ENCODE results near the gene LGSN. TPM values are rescaled to one million over a fixed set of nuclear protein-coding genes. Genes with fewer than 3 reads are reported as not detected.
"Not testable (repeated sequence)": the region's sequence is repeated elsewhere in the genome, so short reads cannot be mapped to it uniquely, and the experiment has no call there.

Gene LGSN
- polyA plus RNA-seq (2013, experiment 1 of 2), result not detected
- not detected for polyA plus RNA-seq (2013, experiment 2 of 2)

DNA sequence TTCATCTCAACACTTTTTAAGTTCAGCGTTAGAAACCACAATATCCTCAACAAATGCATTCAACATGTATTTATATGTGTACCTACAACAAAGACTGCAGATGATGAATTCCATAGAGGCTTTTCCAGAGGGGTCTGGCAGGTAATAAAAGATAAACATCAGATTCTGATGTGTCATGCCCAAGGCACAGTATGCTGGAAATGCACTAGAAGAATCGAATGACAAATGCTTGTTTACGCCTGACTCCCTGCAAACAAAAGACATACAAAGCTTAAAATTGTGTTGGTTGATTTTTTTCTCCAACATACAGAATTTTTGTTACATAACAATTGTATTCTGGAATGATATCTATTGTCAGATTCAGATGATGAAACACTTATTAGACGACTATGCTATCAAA, at the start of gene LGSN:
TSS of gene LGSN (minus strand) at position 45 of the 400 bp plus-strand sequence. CDS start at position 5, 40 bp downstream.
- no peak within 1 kb of the TSS for H3K27ac ChIP-seq (ENCODE audit: low read depth, low read length, severe bottlenecking)
- WGBS, 2 experiments (ENCODE audit: insufficient coverage in 2 of 2), result 82% methylated on average over 2 of the region's 4 CpGs; no CpG with 5 or more reads in 1 of the 2 experiments
- H3K9me3 ChIP-seq (ENCODE audit: control insufficient read depth, low read length), result no peaks in the 10 kb centered on the region
- no peaks in the 10 kb centered on the region for H3K36me3 ChIP-seq (ENCODE audit: control insufficient read depth, insufficient read depth, low read length)
- H3K4me1 ChIP-seq (ENCODE audit: control insufficient read depth, insufficient read depth, low read length, poor library complexity, severe bottlenecking), result no peaks in the 10 kb centered on the region
- no peak within 1 kb of the TSS for H3K4me3 ChIP-seq (ENCODE audit: extremely low read depth, insufficient read depth, low read length, poor library complexity, severe bottlenecking)

- Histone ChIP-seq H3K9me3 (ENCODE audit: control insufficient read depth, low read length) (no peaks in the 10 kb centered on the region), H3K4me3 (ENCODE audit: extremely low read depth, insufficient read depth, low read length, poor library complexity, severe bottlenecking) (no peak overlapping the region), H3K4me1 (ENCODE audit: control insufficient read depth, insufficient read depth, low read length, poor library complexity, severe bottlenecking) (no peaks in the 10 kb centered on the region), H3K36me3 (ENCODE audit: control insufficient read depth, insufficient read depth, low read length) (no peaks in the 10 kb centered on the region), H3K27ac (ENCODE audit: low read depth, low read length, severe bottlenecking) (no peak overlapping the region)
- WGBS, 2 experiments (ENCODE audit: insufficient coverage in 2 of 2), result 63 to 66% methylated on average over 5 to 6 of the region's 7 CpGs
Observed at GRCh38 chr6:63368347-63368746, 48.6 kb upstream of the LGSN start.

DNA sequence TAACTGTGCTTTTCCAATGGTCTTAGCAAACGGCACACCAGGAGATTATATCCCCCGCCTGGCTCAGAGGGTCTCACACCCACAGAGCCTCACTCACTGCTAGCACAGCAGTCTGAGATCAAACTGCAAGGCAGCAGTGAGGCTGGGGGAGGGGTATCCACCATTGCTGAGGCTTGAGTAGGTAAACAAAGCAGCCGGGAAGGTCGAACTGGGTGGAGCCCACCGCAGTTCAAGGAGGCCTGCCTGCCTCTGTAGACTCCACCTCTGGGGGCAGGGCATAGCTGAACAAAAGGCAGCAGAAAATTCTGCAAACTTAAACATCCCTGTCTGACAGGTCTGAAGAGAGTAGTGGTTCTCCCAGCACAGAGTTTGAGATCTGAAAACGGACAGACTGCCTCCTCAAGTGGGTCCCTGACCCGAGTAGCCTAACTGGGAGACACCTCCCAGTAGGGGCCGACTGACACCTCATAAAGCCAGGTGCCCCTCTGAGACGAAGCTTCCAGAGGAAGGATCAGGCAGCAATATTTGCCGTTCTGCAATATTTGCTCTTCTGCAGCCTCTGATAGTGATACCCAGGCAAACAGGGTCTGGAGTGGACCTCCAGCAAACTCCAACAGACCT, 42.8 kb upstream of the LGSN start:
- not testable (repeated sequence) for H3K4me1 ChIP-seq (ENCODE audit: control insufficient read depth, insufficient read depth, low read length, poor library complexity, severe bottlenecking); H3K4me3 ChIP-seq (ENCODE audit: extremely low read depth, insufficient read depth, low read length, poor library complexity, severe bottlenecking); H3K27ac ChIP-seq (ENCODE audit: low read depth, low read length, severe bottlenecking); H3K9me3 ChIP-seq (ENCODE audit: control insufficient read depth, low read length); H3K36me3 ChIP-seq (ENCODE audit: control insufficient read depth, insufficient read depth, low read length)
- WGBS, 2 experiments (ENCODE audit: insufficient coverage in 2 of 2), result 76 to 86% methylated on average over 8 to 10 of the region's 10 CpGs

- 86% methylated on average over 1 of the region's 3 CpGs; no CpG with 5 or more reads in 1 of the 2 experiments for WGBS, 2 experiments (ENCODE audit: insufficient coverage in 2 of 2)
- H3K4me1 ChIP-seq (ENCODE audit: control insufficient read depth, insufficient read depth, low read length, poor library complexity, severe bottlenecking); H3K9me3 ChIP-seq (ENCODE audit: control insufficient read depth, low read length); H3K36me3 ChIP-seq (ENCODE audit: control insufficient read depth, insufficient read depth, low read length); H3K4me3 ChIP-seq (ENCODE audit: extremely low read depth, insufficient read depth, low read length, poor library complexity, severe bottlenecking); H3K27ac ChIP-seq (ENCODE audit: low read depth, low read length, severe bottlenecking): not testable (repeated sequence)
Observed at GRCh38 chr6:63357384-63357783, 37.6 kb upstream of the LGSN start.

DNA sequence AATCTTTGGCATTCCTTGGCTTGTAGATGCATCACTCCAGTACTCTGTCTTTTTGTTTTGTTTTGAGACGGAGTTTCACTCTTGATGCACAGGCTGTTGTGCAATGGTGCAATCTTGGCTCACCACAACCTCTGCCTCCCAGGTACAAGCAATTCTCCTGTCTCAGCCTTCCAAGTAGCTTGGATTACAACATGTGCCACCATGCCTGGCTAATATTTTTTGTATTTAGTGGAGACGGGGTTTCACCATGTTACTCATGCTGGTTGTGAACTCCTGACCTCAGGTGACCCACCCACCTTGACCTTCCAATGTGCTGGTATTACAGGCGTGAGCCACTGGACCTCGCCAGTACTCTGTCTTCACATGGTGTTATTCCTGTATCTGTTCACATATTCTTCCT, 35.8 kb upstream of the LGSN start:
- no peak overlapping the region for H3K4me3 ChIP-seq (ENCODE audit: extremely low read depth, insufficient read depth, low read length, poor library complexity, severe bottlenecking)
- WGBS, 2 experiments (ENCODE audit: insufficient coverage in 2 of 2), result 85 to 100% methylated on average over 2 to 4 of the region's 4 CpGs
- H3K36me3 ChIP-seq (ENCODE audit: control insufficient read depth, insufficient read depth, low read length), result no peaks in the 10 kb centered on the region
- no peaks in the 10 kb centered on the region for H3K9me3 ChIP-seq (ENCODE audit: control insufficient read depth, low read length)
- no peak overlapping the region for H3K27ac ChIP-seq (ENCODE audit: low read depth, low read length, severe bottlenecking)
- H3K4me1 ChIP-seq (ENCODE audit: control insufficient read depth, insufficient read depth, low read length, poor library complexity, severe bottlenecking), result no peaks in the 10 kb centered on the region

GRCh38 chr6:63353286-63353630, 33.5 kb upstream of the LGSN start:
- no peaks in the 10 kb centered on the region for H3K36me3 ChIP-seq (ENCODE audit: control insufficient read depth, insufficient read depth, low read length)
- H3K9me3 ChIP-seq (ENCODE audit: control insufficient read depth, low read length), result no peaks in the 10 kb centered on the region
- no CpG with 5 or more reads among the region's 1 CpG for WGBS, 2 experiments (ENCODE audit: insufficient coverage in 2 of 2)
- no peak overlapping the region for H3K27ac ChIP-seq (ENCODE audit: low read depth, low read length, severe bottlenecking)
- H3K4me1 ChIP-seq (ENCODE audit: control insufficient read depth, insufficient read depth, low read length, poor library complexity, severe bottlenecking), result peaks cover 11% of the 10 kb centered on the region
- H3K4me3 ChIP-seq (ENCODE audit: extremely low read depth, insufficient read depth, low read length, poor library complexity, severe bottlenecking), result no peak overlapping the region

- 40 to 72% methylated on average over 1 to 3 of the region's 7 CpGs for WGBS, 2 experiments (ENCODE audit: insufficient coverage in 2 of 2)
- Histone ChIP-seq H3K36me3 (ENCODE audit: control insufficient read depth, insufficient read depth, low read length) (no peaks in the 10 kb centered on the region), H3K4me1 (ENCODE audit: control insufficient read depth, insufficient read depth, low read length, poor library complexity, severe bottlenecking) (peaks cover 14% of the 10 kb centered on the region), H3K4me3 (ENCODE audit: extremely low read depth, insufficient read depth, low read length, poor library complexity, severe bottlenecking) (no peak overlapping the region), H3K9me3 (ENCODE audit: control insufficient read depth, low read length) (no peaks in the 10 kb centered on the region), H3K27ac (ENCODE audit: low read depth, low read length, severe bottlenecking) (no peak overlapping the region)
Observed at GRCh38 chr6:63352544-63353285, 32.9 kb upstream of the LGSN start.

DNA sequence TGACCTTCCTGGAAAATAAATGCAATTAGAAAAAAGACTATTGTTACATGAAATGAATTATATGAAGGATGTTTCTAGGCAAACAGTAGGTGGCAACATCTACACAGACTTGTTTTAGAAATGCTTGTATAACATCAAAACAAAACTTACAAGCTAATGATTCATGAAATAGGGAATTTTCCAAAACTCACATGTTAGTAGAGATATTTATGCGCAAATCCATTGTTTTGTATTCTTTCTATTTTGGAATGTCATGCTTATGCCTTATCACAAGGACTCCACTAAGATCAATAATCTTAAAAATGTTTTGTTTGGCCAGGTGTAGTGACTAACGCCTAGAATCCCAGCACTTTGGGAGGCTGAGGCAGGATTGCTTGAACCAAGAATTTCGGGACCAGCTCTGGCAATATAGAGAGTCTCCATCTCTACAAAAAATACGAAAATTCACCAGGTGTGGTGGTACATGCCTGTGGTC, 32.3 kb upstream of the LGSN start:
- Histone ChIP-seq H3K4me1 (ENCODE audit: control insufficient read depth, insufficient read depth, low read length, poor library complexity, severe bottlenecking) (peaks cover 14% of the 10 kb centered on the region), H3K9me3 (ENCODE audit: control insufficient read depth, low read length) (no peaks in the 10 kb centered on the region), H3K27ac (ENCODE audit: low read depth, low read length, severe bottlenecking) (no peak overlapping the region), H3K36me3 (ENCODE audit: control insufficient read depth, insufficient read depth, low read length) (no peaks in the 10 kb centered on the region), H3K4me3 (ENCODE audit: extremely low read depth, insufficient read depth, low read length, poor library complexity, severe bottlenecking) (no peak overlapping the region)
- 60 to 73% methylated on average over 1 to 2 of the region's 4 CpGs for WGBS, 2 experiments (ENCODE audit: insufficient coverage in 2 of 2)

- no peak overlapping the region for H3K4me3 ChIP-seq (ENCODE audit: extremely low read depth, insufficient read depth, low read length, poor library complexity, severe bottlenecking)
- peaks cover 14% of the 10 kb centered on the region for H3K4me1 ChIP-seq (ENCODE audit: control insufficient read depth, insufficient read depth, low read length, poor library complexity, severe bottlenecking)
- no peak overlapping the region for H3K27ac ChIP-seq (ENCODE audit: low read depth, low read length, severe bottlenecking)
- no peaks in the 10 kb centered on the region for H3K9me3 ChIP-seq (ENCODE audit: control insufficient read depth, low read length)
- no peaks in the 10 kb centered on the region for H3K36me3 ChIP-seq (ENCODE audit: control insufficient read depth, insufficient read depth, low read length)
- 73 to 88% methylated on average over 2 of the region's 3 CpGs for WGBS, 2 experiments (ENCODE audit: insufficient coverage in 2 of 2)
Observed at GRCh38 chr6:63349401-63349800, 29.6 kb upstream of the LGSN start.

DNA sequence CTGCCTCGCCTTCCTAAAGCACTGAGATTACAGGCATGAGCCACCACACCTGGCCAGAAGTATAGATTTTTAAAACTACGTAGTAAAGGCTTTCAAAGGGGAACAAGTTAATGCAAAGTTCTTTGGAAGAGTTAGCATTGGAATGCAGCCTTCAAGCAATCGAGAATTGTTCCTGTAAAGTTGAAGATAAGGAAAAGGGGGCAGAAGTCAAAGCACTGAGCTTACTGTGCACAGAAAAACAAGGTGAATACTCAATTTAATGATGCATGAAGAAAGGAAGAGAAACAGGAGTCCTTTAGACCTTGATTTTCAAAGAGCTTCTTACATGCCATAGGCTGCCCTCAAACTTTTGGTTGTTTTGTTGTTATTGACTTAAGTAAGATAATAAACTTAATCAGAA, 29.1 kb upstream of the LGSN start:
- WGBS, 2 experiments (ENCODE audit: insufficient coverage in 2 of 2), result 87 to 89% methylated on average over 2 to 3 of the region's 3 CpGs
- Histone ChIP-seq H3K4me3 (ENCODE audit: extremely low read depth, insufficient read depth, low read length, poor library complexity, severe bottlenecking) (no peak overlapping the region), H3K27ac (ENCODE audit: low read depth, low read length, severe bottlenecking) (no peak overlapping the region), H3K4me1 (ENCODE audit: control insufficient read depth, insufficient read depth, low read length, poor library complexity, severe bottlenecking) (peaks cover 14% of the 10 kb centered on the region), H3K36me3 (ENCODE audit: control insufficient read depth, insufficient read depth, low read length) (no peaks in the 10 kb centered on the region), H3K9me3 (ENCODE audit: control insufficient read depth, low read length) (no peaks in the 10 kb centered on the region)

GRCh38 chr6:63347599-63347998, 27.8 kb upstream of the LGSN start:
- Histone ChIP-seq H3K9me3 (ENCODE audit: control insufficient read depth, low read length) (no peaks in the 10 kb centered on the region), H3K4me1 (ENCODE audit: control insufficient read depth, insufficient read depth, low read length, poor library complexity, severe bottlenecking) (peaks cover 14% of the 10 kb centered on the region), H3K36me3 (ENCODE audit: control insufficient read depth, insufficient read depth, low read length) (no peaks in the 10 kb centered on the region), H3K27ac (ENCODE audit: low read depth, low read length, severe bottlenecking) (no peak overlapping the region), H3K4me3 (ENCODE audit: extremely low read depth, insufficient read depth, low read length, poor library complexity, severe bottlenecking) (no peak overlapping the region)
- no CpG with 5 or more reads among the region's 2 CpGs for WGBS, 2 experiments (ENCODE audit: insufficient coverage in 2 of 2)
